K562 treated with DMSO at 1 percent for 24 hours (cell line): ENCODE data around the gene LARP4. TPM values are rescaled to one million over a fixed set of nuclear protein-coding genes. Genes with fewer than 3 reads are reported as not detected.

Source experiments
- total RNA-seq: library from RNA; unstranded; fragments of 300-600 nt; gene quantifications from 2 replicates; pipeline ENCODE4 v1.2.3, GENCODE V29; 2022; ENCODE audit warnings: low read depth; ENCODE audit not compliant: insufficient read depth

The LARP4 gene
- 17.4 and 19.8 TPM in 2 replicates for total RNA-seq

GRCh38 chr12:50400638-50401499 lies at the start of gene LARP4:
Gene LARP4, plus strand, starts transcription at chr12:50400885. Its CDS starts 126 bp downstream, at chr12:50401011.

GRCh38 chr12:50504798-50505674 lies 104.4 kb downstream of the LARP4 start, which contains the start of gene DIP2B:
Gene DIP2B, plus strand, starts transcription at chr12:50504985. Its CDS starts 156 bp downstream, at chr12:50505141.

Other genes with a start within 250 kb of the LARP4 start
- gene CERS5, start 233.5 kb upstream of the LARP4 start, total RNA-seq, result 21.7 and 25.7 TPM in 2 replicates
- 18.3 and 18.4 TPM in 2 replicates for gene LIMA1, start 117.4 kb upstream of the LARP4 start, total RNA-seq
- gene FAM186A, start 4.3 kb upstream of the LARP4 start, total RNA-seq, result 0.13 TPM in 1 of 2 replicates, not detected in the other
- gene DIP2B, start 104.1 kb downstream of the LARP4 start, total RNA-seq, result 13.6 and 17.5 TPM in 2 replicates